T follicular helper cell (primary cell): ENCODE data around the gene CERS4.
"Not testable (repeated sequence)": the region's sequence is repeated elsewhere in the genome, so short reads cannot be mapped to it uniquely, and the experiment has no call there.

Source experiments
- DNase-seq: peaks from one replicate; pipeline ENCODE4 v3.0.0-alpha.2; 2020; ENCODE audit warnings: low read depth

Gene CERS4

DNA sequence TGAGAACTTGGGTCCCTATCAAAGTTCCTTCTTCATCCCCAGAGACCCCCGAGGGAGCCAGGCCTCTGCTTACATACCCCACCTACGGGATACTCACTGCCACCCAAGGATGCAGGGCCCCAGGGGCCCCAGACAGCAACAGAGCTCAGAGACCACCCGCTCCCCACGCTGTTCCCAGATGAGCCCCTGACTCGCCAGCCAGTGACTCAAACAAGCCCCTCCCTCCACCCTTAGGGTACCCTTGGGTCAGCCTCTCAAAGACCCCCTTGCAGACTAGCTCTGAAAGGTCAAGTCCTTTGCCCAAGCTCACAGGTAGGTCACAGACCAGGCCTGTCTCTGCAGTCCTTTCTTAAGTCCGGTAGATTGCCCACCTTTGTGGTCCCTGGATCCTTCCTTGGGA lies 53.3 kb downstream of the CERS4 start:
- DNase-seq = no peak

DNA sequence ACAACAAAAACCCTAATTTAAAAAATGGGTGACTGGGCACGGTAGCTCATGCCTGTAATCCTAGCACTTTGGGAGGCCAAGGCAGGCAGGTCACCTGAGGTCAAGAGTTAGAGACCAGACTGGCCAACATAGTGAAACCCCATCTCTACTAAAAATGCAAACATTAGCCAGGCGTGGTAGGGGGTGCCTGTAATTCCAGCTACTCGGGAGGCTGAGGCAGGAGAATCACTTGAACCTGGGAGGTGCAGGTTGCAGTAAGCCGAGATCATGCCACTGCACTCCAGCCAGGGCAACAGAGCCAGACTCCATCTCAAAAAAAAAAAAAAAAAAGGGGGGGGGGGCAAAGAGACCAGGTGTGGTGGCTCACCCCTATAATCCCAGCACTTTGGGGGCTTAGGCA lies 55.1 kb downstream of the CERS4 start:
- not testable (repeated sequence) for DNase-seq

DNA sequence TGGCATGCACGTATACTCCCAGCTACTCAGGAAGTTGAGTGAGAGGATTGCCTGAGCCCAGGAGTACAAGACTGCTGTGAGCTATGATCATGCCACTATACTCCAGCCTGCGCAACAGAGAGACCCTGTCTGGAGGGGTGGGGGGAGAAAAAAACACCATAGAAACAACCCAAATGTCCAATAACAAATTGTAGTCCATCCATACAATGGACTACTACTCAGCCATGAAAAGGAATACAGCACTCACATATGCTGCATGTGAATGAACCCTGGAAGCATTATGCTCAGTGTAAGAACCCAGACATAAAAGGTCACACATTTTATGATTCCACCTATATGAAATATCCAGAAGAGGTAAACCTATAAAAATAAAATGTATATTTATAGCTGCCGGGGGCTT lies 56.7 kb downstream of the CERS4 start:
- no peak for DNase-seq

DNA sequence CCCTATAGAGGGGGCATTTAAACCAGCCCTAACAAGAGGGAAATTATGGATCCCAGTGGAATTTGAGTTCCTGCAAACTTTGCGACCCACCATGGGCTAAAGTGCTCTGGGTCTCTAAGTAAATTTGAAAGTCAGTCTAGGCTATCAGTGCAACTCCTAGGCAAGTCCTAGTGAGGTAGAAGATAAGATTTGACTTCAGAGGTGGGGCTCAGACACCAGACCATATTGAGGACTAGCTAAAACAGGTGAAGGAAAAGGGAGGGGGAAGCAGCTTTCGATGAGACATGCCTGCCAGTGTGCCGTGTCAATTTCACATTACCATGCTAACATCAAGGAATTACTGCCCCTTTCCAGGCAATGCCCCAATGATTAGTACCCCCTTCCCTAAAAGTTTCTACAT lies 60.6 kb downstream of the CERS4 start:
- no peak for DNase-seq

DNA sequence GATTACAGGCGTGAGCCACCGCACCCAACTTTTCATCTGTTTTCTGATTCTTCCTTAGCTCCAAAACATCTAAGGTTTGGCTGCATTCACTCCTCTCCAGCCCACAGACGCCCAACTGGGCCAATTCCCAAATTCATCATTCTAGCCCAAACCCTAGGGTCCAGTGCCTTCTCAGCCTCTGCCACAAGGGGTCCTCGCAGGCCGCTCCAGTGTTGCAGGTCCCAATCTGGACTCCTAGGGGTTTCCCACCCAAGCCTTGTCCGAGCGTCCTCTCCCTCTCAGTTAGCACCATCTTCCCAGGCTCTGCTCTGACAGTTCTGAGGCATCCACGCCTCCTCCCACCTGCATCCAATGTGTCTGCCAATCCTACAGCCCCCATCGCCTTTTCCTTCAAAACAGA lies 67.3 kb downstream of the CERS4 start:
- DNase-seq = not testable (repeated sequence)

DNA sequence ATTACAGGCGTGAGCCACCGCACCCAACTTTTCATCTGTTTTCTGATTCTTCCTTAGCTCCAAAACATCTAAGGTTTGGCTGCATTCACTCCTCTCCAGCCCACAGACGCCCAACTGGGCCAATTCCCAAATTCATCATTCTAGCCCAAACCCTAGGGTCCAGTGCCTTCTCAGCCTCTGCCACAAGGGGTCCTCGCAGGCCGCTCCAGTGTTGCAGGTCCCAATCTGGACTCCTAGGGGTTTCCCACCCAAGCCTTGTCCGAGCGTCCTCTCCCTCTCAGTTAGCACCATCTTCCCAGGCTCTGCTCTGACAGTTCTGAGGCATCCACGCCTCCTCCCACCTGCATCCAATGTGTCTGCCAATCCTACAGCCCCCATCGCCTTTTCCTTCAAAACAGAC lies 82.2 kb downstream of the CERS4 start:
- DNase-seq = not testable (repeated sequence)

DNA sequence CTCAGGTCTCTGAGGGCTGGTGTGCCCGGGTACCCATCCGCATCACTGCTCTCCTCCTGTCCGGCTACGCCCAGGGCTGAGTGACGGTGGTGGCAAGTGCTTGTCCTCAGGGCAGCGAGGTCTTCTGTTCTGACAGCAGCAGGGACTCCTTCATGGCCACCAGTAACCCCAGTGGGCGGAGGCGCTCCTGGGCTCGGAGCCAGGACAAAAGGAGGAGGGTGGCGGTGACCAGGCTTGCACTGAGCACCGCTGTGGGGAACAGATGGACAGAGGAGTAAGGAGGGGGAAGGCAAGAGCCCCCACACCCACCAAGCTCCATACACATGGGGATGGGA lies 93.2 kb downstream of the CERS4 start:
- DNase-seq = no peak

DNA sequence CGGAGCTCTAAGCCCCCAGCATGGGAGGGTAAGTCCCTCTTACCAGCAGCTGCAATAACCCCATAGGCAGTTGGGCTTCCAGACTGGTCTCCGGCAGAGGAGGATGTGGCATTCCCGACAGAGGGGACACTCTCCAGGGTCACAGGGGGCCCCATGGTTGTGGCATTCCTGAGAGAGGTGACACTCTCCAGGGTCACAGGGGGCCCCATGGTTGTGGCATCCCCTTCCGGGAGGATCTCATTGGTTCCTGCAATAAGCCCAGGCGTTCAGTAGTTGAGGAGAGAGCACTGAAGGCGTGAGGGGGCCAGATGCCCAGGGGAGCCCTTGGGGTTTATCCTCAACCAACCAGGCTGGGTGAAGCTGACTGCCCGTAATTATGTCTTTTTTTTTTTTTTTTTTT lies 93.6 kb downstream of the CERS4 start:
- no peak for DNase-seq

DNA sequence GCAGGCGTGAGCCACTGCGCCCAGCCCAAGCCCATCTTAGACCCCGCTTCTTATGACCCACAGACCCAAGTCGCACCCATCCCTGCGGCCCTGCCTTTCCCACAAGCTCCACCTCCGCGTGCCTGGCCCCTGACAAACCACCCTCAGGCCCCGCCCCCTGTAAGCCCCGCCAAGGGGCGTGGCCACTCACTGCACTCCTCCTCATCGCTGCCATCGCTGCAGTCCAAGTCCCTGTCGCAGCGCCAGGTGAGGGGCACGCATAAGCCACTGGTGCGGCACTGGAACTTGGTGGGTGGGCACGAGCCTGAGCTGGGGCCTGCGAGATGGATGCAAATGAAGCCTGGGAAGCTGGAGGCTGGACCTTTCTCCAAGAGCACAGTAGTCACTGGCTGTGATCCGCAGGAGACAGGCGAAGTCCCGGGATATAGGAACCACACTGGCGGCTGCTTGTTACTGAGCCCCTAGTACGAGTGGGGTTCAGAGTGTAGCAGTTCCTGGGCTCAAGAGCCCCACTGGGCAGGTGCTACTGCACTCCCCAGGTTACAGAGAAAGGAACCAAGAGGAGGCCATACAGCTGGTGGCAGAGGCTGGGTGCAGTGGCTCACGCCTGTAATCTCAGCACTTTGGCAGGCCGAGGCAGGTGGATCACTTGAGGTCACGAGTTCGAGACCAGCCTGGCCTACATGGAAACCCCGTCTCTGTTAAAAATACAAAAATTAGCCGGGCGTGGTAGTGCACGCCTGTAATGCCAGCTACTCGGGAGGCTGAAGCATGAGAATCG lies 95.9 kb downstream of the CERS4 start:
- DNase-seq = no peak

DNA sequence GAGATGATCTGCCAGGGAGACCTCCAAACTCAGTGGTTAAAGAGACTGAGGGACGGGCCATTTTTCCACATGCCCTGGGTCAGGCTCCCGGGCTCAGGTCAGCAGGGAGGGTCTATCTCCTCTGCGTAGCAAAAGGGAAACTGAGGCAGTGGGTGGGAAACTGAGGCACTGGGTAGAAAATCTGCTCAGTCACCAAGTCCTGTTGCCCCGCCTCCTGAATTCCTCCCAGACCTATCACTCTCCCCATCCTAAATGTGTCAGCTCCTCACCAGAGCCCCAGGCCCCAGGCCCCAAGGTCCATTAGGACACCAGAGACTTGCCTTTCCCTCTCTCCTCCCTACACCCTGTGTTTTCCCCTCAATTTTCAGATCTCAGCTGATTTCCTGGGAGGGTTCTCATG lies 96.6 kb downstream of the CERS4 start:
- no peak for DNase-seq

DNA sequence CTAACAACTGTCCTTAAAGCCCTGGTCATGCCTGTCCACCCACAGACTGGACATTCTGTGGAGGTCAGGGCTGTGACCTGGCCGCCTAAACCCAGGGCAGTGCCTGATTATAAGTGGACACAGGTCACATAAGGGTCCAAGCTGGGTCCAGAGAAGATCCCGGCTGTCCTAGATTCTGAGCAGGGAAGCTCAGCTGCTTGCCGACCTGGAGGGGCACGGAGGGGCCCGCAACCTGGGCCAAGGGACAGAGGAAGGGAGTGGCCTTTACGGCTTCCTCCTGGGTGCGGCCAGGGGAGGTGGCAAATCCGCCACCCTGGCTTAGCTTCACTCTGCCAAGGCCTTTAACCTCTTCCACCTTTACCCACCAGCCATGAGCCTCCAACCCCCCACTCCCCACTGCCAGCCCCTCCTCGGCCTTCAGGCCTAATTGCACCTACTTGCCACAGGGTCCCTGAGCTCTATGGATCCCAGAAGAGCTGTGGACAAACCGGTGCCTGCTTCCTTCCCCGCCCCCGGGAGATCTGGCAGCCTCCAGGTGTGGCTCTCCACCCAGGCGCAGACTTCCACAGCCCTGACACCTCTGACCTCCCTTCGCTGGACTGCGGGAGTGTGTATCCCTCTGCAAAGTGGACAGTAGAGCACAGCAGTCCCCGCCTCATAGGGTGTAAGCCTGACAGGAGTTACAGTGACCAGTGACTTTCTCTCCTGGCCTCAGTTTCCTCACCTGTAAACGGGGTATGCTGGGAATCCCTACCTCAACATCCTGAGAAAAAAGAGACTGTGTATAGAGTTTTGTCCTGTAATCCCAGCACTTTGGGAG lies 97.3 kb downstream of the CERS4 start:
- DNase-seq = no peak

DNA sequence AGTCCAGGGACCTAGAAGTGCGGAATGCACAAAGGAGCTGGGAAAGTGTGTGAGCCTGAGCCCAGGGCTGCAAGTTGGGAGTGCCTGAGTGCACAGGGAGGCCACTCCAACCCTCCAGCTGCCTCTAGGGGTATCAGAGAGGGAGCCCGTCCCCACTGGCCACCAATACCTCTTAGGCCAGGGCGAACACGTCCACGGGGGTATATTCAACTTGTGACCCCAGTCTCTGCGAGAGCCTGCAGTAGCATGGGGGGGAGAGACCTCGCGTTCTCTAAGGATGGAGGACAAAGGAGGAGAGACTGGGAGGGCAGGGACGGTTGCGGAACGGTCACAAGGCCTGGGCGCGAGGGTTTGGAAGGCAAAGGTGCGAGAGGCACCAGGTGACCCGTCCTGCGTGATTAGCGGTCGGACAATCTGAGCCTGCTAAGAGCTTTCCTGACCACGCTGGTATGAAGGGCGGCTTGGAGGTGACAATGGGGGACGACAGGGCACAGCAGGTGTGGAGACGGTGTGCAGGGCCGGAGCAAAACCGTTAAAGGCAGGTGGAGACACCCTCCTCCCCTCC lies 98.3 kb downstream of the CERS4 start:
- DNase-seq = no peak

DNA sequence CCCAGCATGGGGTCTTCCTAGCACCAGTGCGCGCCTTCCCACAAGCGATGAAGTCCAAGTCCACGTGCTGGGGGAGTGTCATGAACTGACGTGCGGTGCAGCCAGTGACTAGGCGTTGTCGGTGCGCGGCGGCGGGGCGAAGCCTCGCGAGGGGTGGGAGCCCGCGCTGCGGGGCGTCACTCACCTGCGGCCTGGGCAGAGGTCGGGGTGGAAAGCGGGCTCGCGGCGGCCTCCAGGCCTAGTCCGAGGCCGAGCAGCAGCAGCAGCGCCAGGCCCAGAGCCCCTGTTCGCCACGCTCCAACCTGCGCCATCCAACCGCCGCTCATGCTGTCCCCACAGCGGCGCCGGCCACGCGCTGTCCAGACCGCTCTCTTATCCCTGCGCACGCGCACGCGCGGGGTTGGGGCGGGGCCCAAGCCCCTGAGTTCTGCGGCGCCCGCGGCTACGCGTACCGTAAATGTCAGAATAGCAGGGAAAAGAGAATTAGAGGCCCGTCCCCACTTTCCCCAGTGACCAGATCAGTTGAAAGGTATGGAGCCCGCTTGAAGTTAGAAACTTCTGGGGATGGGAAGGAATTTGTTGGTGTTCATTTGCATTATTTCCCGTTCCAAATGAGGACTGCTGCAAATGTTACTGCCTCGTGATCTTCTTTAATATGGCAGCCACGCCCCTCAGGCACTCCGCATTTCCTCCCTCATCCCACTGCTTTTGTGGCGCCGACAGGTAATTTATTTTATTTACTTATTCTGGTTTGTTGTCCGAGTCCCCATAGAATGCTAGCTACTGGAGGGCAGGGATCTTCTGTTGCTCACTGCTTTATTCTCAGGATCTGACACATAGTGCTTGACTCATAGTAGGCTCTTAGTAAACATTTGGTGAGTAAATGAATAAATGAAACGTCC lies 99.0 kb downstream of the CERS4 start, which contains the start of gene CD320:
Gene CD320, minus strand, starts transcription at position 394 of the 902 bp plus-strand sequence. Its CDS starts 68 bp downstream, at position 326.
- DNase-seq = peak; percentile 77

DNA sequence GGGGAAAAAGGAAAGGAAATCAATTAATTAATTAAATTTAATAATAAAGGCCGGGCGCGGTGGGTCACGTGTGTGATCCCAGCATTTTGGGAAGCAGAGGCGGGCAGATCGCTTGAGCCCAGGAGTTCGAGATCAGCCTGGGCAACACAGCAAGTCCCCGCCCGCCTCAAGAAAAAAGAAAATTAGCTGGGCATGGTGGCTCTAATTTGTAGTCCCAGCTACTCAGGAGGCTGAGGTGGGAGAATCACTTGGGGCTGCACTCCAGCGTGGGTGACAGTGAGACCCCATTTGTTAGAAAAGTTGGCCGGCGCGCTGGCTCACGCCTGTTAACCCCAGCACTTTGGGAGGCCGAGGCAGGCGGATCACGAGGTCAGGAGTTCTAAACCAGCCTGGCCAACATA lies 99.7 kb downstream of the CERS4 start:
- no peak for DNase-seq

DNA sequence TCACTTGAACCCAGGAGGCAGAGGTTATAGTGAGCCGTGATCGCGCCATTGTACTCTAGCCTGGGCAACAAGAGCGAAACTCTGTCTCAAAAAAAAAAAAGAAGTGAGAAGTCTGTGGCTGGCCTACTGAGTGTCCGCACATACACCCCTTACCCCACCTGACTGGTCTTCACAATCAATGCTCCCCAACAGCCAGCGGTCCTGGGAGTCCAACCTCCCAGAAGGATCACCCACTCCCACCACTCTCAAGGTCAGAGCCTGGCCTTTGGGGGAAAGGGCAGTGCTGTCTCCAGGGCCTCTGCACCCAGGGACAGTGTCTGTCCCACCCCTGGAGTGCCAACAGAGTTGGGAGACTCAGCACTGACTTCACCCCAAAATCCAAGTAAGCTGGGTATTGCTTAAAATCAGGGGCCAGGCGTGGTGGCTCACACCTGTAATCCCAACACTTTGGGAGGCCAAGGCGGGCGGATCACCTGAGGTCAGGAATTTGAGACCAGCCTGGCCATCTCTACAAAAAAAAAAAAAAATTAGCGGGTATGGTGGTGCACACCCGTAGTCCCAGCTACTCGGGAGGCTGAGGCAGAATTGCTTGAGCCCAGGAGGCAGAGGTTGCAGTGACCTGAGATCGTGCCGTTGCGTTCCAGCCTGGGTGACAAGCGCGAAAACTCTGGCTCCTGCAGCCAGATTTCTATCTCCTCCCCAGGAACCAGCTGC lies 101.3 kb downstream of the CERS4 start:
- no peak for DNase-seq

DNA sequence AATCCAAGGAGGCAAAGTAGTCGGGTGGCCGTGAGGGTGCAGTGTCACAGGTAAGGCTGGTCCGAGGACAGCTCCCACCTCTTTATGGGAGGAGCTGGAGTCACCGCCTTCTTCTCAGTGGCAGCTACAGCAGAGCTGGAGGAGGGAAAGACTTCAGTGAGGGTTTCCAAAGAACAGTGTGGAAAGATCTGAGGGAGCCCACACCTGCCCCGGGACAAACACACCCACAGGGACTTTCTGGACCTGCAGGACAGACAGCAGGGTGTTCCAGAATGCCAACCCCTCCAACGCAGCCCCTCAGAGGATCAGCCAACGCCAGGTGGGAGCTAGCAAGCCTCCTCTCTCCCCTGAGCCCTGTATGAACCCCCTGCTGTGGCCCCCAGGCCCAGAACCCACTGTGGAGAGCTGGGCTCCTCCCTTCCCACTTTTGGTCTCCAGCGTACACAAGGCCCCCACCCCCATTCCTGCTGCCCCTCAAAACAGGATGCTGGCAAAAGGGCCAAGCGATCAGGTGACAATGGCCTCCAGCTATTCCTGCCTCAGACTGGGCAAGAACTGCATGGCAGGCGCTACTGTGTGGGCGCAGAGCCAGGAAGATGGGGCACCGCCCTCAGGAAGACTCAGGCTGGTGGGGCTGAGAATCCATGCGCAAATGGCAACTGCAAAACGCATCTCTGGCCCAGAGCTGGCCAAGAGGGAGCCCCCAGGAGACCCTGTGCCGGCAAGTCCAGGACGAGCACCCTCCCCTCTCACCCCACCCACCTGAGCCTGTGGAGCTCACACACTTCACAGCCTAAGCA lies 102.5 kb downstream of the CERS4 start:
- no peak for DNase-seq
